MM.1S (cell line): ENCODE measurements around the gene MRM3.
"Not testable (repeated sequence)": the region's sequence is repeated elsewhere in the genome, so short reads cannot be mapped to it uniquely, and the experiment has no call there.

Experiments used
- DNase-seq: peaks from one replicate; pipeline ENCODE4 v3.0.0-alpha.2; 2015
- H2AFZ ChIP-seq: fragments of 300-600 bp; sonication (generic); 2 replicates; pipeline ENCODE4 v1.6.0; 2016; ENCODE audit warnings: antibody characterized with exemption, low read length
- H3F3A ChIP-seq: fragments of 300-600 bp; sonication (generic); 2 replicates; pipeline ENCODE4 v1.6.1; 2016; ENCODE audit warnings: mild to moderate bottlenecking, antibody characterized with exemption, low read length, moderate library complexity, mixed read lengths; ENCODE audit not compliant: insufficient read depth
- H3K27ac ChIP-seq: fragments of 300-600 bp; sonication (generic); 2 replicates; pipeline ENCODE4 v1.5.1; 2016; ENCODE audit warnings: mild to moderate bottlenecking, low read length
- H3K27me3 ChIP-seq: fragments of 300-600 bp; sonication (generic); replicated peaks from 2 replicates; pipeline ENCODE4 v1.6.0; 2016; ENCODE audit warnings: low read length; ENCODE audit not compliant: insufficient read depth
- H3K36me3 ChIP-seq: fragments of 300-600 bp; sonication (generic); replicated peaks from 2 replicates; pipeline ENCODE4 v1.6.1; 2016; ENCODE audit warnings: mild to moderate bottlenecking, low read length, mixed read lengths; ENCODE audit not compliant: insufficient read depth
- H3K4me1 ChIP-seq: fragments of 300-600 bp; sonication (generic); 2 replicates; pipeline ENCODE4 v1.6.1; 2016; ENCODE audit warnings: low read length, mixed read lengths
- H3K4me2 ChIP-seq: fragments of 300-600 bp; sonication (generic); 2 replicates; pipeline ENCODE4 v1.6.0; 2016; ENCODE audit warnings: low read depth, low read length
- H3K4me3 ChIP-seq: fragments of 300-600 bp; sonication (generic); 2 replicates; pipeline ENCODE4 v1.5.1; 2016; ENCODE audit warnings: low read length, mixed read lengths
- H3K79me2 ChIP-seq: fragments of 300-600 bp; sonication (generic); 2 replicates; pipeline ENCODE4 v1.6.1; 2016; ENCODE audit warnings: mixed run types, low read length, mixed read lengths
- H3K9ac ChIP-seq: fragments of 300-600 bp; sonication (generic); 2 replicates; pipeline ENCODE4 v1.6.1; 2016; ENCODE audit warnings: low read length, mixed read lengths
- H3K9me2 ChIP-seq: fragments of 300-600 bp; sonication (generic); replicated peaks from 2 replicates; pipeline ENCODE4 v1.6.1; 2016; ENCODE audit warnings: mild to moderate bottlenecking, low read length, mixed read lengths; ENCODE audit not compliant: insufficient read depth
- H3K9me3 ChIP-seq: fragments of 300-600 bp; sonication (generic); replicated peaks from 2 replicates; pipeline ENCODE4 v1.6.1; 2016; ENCODE audit warnings: mild to moderate bottlenecking, low read length, mixed read lengths; ENCODE audit not compliant: insufficient read depth
- H4K20me1 ChIP-seq: fragments of 300-600 bp; sonication (generic); 2 replicates; pipeline ENCODE4 v1.6.1; 2016; ENCODE audit warnings: mild to moderate bottlenecking, low read length, moderate library complexity, mixed read lengths; ENCODE audit not compliant: insufficient read depth
- CTCF ChIP-seq: fragments of 300-600 bp; sonication (generic); IDR thresholded peaks from 2 replicates; pipeline ENCODE4 v1.5.1; 2016; ENCODE audit warnings: antibody characterized with exemption, low read length, mixed read lengths
- EZH2 ChIP-seq: fragments of 300-600 bp; sonication (generic); optimal IDR thresholded peaks from 2 replicates; pipeline ENCODE3; 2017; ENCODE audit warnings: low read depth, mild to moderate bottlenecking, antibody characterized with exemption, low read length, mixed read lengths
- EZH2phosphoT487 ChIP-seq: fragments of 300-600 bp; sonication (generic); IDR thresholded peaks from 2 replicates; pipeline ENCODE4 v1.6.1; 2018; ENCODE audit warnings: antibody characterized with exemption, low read length

Gene MRM3

GRCh38 chr17:834136-834535 lies 52.0 kb downstream of the MRM3 start:
- TF ChIP-seq EZH2phosphoT487: no peak
- no peak for TF ChIP-seq EZH2
- TF ChIP-seq CTCF: no peak
- DNase-seq: no peak
- H3K9me3 ChIP-seq: no peaks in the 10 kb centered on the region

GRCh38 chr17:835263-835662 lies 53.1 kb downstream of the MRM3 start:
- H4K20me1 ChIP-seq: no peaks in the 10 kb centered on the region
- H2AFZ ChIP-seq: no peak overlapping the region
- H3K4me3 ChIP-seq: no peak overlapping the region
- H3K9ac ChIP-seq: no peak overlapping the region
- no peaks in the 10 kb centered on the region for H3K79me2 ChIP-seq
- H3K27ac ChIP-seq: no peak overlapping the region
- no peaks in the 10 kb centered on the region for H3K4me1 ChIP-seq
- TF ChIP-seq EZH2: no peak
- TF ChIP-seq EZH2phosphoT487: no peak
- no peaks in the 10 kb centered on the region for H3K36me3 ChIP-seq
- H3F3A ChIP-seq: no peaks in the 10 kb centered on the region
- no peak overlapping the region for H3K4me2 ChIP-seq
- H3K27me3 ChIP-seq: peaks cover 90% of the 10 kb centered on the region
- no peaks in the 10 kb centered on the region for H3K9me2 ChIP-seq
- H3K9me3 ChIP-seq: no peaks in the 10 kb centered on the region
- DNase-seq: no peak

More at GRCh38 chr17:834136-834535, 52.0 kb downstream of the MRM3 start:
- Histone ChIP-seq H4K20me1 (no peaks in the 10 kb centered on the region), H2AFZ (no peak overlapping the region), H3K9me2 (no peaks in the 10 kb centered on the region), H3K27ac (no peak overlapping the region), H3K4me2 (no peak overlapping the region), H3K36me3 (no peaks in the 10 kb centered on the region), H3K4me3 (no peak overlapping the region), H3K9ac (no peak overlapping the region), H3F3A (no peaks in the 10 kb centered on the region), H3K27me3 (peaks cover 88% of the 10 kb centered on the region), H3K4me1 (no peaks in the 10 kb centered on the region), H3K79me2 (no peaks in the 10 kb centered on the region)

GRCh38 chr17:835721-836120 lies 53.6 kb downstream of the MRM3 start:
- H3K4me1 ChIP-seq, H4K20me1 ChIP-seq, H3K79me2 ChIP-seq, H3F3A ChIP-seq, H3K4me3 ChIP-seq, H2AFZ ChIP-seq, H3K9ac ChIP-seq, H3K9me2 ChIP-seq, H3K27ac ChIP-seq, DNase-seq, H3K4me2 ChIP-seq, H3K36me3 ChIP-seq, H3K9me3 ChIP-seq: not testable (repeated sequence)
- peaks cover 89% of the 10 kb centered on the region for H3K27me3 ChIP-seq

- Histone ChIP-seq H4K20me1 (no peaks in the 10 kb centered on the region), H3K4me1 (no peaks in the 10 kb centered on the region), H3K9ac (no peak overlapping the region), H3K9me2 (no peaks in the 10 kb centered on the region), H3K79me2 (no peaks in the 10 kb centered on the region), H3K27me3 (peaks cover 89% of the 10 kb centered on the region), H3K9me3 (no peaks in the 10 kb centered on the region), H3K27ac (no peak overlapping the region), H2AFZ (no peak overlapping the region), H3K36me3 (no peaks in the 10 kb centered on the region), H3K4me2 (no peak overlapping the region), H3K4me3 (no peak overlapping the region), H3F3A (no peaks in the 10 kb centered on the region)
- TF ChIP-seq EZH2phosphoT487: no peak
- no peak for TF ChIP-seq EZH2
- TF ChIP-seq CTCF: no peak
- no peak for DNase-seq
Observed at GRCh38 chr17:836151-836550, 54.0 kb downstream of the MRM3 start.
